ENCODE results near the gene CDC20.
A peak's percentile ranks its signal among the peaks of the same experiment; 100 is the strongest.

- TF ChIP-seq CTCF (IDR thresholded peaks at IDR 0.05) (peak in 5 of 6 experiments; percentile 25 to 58 (median 55)), POLR2A (IDR thresholded peaks at IDR 0.05) (peak in 3 of 4 donors; percentile 23 to 70 (median 56)), POLR2AphosphoS5 (IDR thresholded peaks at IDR 0.05) (peak in 1 of 2 donors; percentile 34)
Measured at GRCh38 chr1:43358121-43358745, 548 bp upstream of the CDC20 start.

All from upper lobe of left lung (tissue), 4 donors.